Breast epithelium (tissue), 3 donors: ENCODE data around the gene ISCA2.

ENCODE experiments used
- POLR2A ChIP-seq: fragments of 450-650 bp; IDR thresholded peaks from one replicate; pipeline ENCODE4 v1.6.1; 2016; ENCODE audit warnings: antibody characterized with exemption, mild to moderate bottlenecking, moderate library complexity
- TF ChIP-seq, protein P1 (sequence below), 3 donors: fragments of 450-650 bp; IDR thresholded peaks; one replicate each; pipeline ENCODE4 v1.5.1; 2016 to 2017; ENCODE audit warnings: antibody characterized with exemption in 3 of 3, mild to moderate bottlenecking in 3 of 3, moderate library complexity in 3 of 3

DNA sequence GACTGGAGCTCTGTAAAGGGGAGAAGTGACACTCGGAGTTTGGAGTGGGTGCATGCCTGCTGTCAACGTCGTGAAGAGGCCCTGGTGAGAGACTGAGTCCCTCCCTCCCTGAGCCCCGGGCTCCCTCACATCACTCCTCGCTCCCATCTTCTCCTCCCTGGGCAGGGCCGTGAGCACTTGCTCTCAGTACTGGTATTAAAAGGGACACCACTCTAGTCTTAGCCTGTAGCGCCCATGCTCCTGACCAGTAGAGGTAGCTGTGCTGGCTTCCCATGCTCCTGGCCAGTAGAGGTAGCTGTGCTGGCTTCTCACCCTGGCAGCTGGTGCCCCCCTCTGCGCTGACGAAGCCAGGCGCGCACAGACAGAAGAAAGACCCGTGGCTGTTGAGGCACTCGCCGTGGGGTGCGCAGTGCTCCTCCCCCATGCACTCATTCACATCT lies 14.7 kb downstream of the ISCA2 start:
- TF ChIP-seq, protein P1, sequence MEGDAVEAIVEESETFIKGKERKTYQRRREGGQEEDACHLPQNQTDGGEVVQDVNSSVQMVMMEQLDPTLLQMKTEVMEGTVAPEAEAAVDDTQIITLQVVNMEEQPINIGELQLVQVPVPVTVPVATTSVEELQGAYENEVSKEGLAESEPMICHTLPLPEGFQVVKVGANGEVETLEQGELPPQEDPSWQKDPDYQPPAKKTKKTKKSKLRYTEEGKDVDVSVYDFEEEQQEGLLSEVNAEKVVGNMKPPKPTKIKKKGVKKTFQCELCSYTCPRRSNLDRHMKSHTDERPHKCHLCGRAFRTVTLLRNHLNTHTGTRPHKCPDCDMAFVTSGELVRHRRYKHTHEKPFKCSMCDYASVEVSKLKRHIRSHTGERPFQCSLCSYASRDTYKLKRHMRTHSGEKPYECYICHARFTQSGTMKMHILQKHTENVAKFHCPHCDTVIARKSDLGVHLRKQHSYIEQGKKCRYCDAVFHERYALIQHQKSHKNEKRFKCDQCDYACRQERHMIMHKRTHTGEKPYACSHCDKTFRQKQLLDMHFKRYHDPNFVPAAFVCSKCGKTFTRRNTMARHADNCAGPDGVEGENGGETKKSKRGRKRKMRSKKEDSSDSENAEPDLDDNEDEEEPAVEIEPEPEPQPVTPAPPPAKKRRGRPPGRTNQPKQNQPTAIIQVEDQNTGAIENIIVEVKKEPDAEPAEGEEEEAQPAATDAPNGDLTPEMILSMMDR (IDR thresholded peaks at IDR 0.05), result no peak
- TF ChIP-seq POLR2A, result no peak
